ENCODE results near the gene PLPP7.

Gene PLPP7

GRCh38 chr9:131277287-131277909 lies 12.1 kb upstream of the PLPP7 start:
- in situ Hi-C loops (cut with MboI; ENCODE audit: low pct_unique_long_range_greater_than_20kb, low sequenced_read_pairs, unreplicated experiment): no loop called here
- TF ChIP-seq CTCF (IDR thresholded peaks at IDR 0.05; ENCODE audit: extremely low read depth, insufficient read depth, missing control alignments): peak; percentile 16
- peak; percentile 70 for DNase-seq (ENCODE audit: low spot score)

- DNase-seq (ENCODE audit: low spot score): peak; percentile 94
- in situ Hi-C loops (cut with MboI; ENCODE audit: low pct_unique_long_range_greater_than_20kb, low sequenced_read_pairs, unreplicated experiment): no loop called here
- TF ChIP-seq CTCF (IDR thresholded peaks at IDR 0.05; ENCODE audit: extremely low read depth, insufficient read depth, missing control alignments): no peak
These were observed 11.4 kb upstream of the PLPP7 start for GRCh38 chr9:131277910-131278701.

GRCh38 chr9:131278702-131279111 lies 10.8 kb upstream of the PLPP7 start:
- no peak for TF ChIP-seq CTCF (IDR thresholded peaks at IDR 0.05; ENCODE audit: extremely low read depth, insufficient read depth, missing control alignments)
- no peak for DNase-seq (ENCODE audit: low spot score)
- in situ Hi-C loops (cut with MboI; ENCODE audit: low pct_unique_long_range_greater_than_20kb, low sequenced_read_pairs, unreplicated experiment): no loop called here

GRCh38 chr9:131279196-131279862 lies 10.2 kb upstream of the PLPP7 start:
- TF ChIP-seq CTCF (IDR thresholded peaks at IDR 0.05; ENCODE audit: extremely low read depth, insufficient read depth, missing control alignments): no peak
- in situ Hi-C loops (cut with MboI; ENCODE audit: low pct_unique_long_range_greater_than_20kb, low sequenced_read_pairs, unreplicated experiment): no loop called here
- no peak for DNase-seq (ENCODE audit: low spot score)

GRCh38 chr9:131279863-131280570 lies 9.5 kb upstream of the PLPP7 start:
- no peak for DNase-seq (ENCODE audit: low spot score)
- no peak for TF ChIP-seq CTCF (IDR thresholded peaks at IDR 0.05; ENCODE audit: extremely low read depth, insufficient read depth, missing control alignments)
- in situ Hi-C loops (cut with MboI; ENCODE audit: low pct_unique_long_range_greater_than_20kb, low sequenced_read_pairs, unreplicated experiment): no loop called here

- in situ Hi-C loops (cut with MboI; ENCODE audit: low pct_unique_long_range_greater_than_20kb, low sequenced_read_pairs, unreplicated experiment): no loop called here
- TF ChIP-seq CTCF (IDR thresholded peaks at IDR 0.05; ENCODE audit: extremely low read depth, insufficient read depth, missing control alignments): no peak
- no peak for DNase-seq (ENCODE audit: low spot score)
These were observed 8.9 kb upstream of the PLPP7 start for GRCh38 chr9:131280660-131281059.

Data from GM13977 (cell line).